ENCODE measurements around the gene KCTD20. TPM values are rescaled to one million over a fixed set of nuclear protein-coding genes. Genes with fewer than 3 reads are reported as not detected.

The KCTD20 gene
- total RNA-seq (2021; ENCODE audit: unreplicated experiment) (23.7 TPM), Bru-seq, nascent RNA (percentile 87 among the genes with signal in this experiment), BruChase-seq, experiment 1, labeled RNA remaining after a 6-hour chase (percentile 76 among the genes with signal in this experiment), BruChase-seq, experiment 2, labeled RNA remaining after a 2-hour chase (percentile 89 among the genes with signal in this experiment)
- polyA plus RNA-seq (2012), result 12.8 and 14.1 TPM in 2 replicates
- long read RNA-seq, full-length matches to known transcripts, result 30 of 55 reads
- long read RNA-seq, partial matches to known transcripts, result 8 of 55 reads
- long read RNA-seq, other reads (novel, unspliced or antisense), result 17 of 55 reads

DNA sequence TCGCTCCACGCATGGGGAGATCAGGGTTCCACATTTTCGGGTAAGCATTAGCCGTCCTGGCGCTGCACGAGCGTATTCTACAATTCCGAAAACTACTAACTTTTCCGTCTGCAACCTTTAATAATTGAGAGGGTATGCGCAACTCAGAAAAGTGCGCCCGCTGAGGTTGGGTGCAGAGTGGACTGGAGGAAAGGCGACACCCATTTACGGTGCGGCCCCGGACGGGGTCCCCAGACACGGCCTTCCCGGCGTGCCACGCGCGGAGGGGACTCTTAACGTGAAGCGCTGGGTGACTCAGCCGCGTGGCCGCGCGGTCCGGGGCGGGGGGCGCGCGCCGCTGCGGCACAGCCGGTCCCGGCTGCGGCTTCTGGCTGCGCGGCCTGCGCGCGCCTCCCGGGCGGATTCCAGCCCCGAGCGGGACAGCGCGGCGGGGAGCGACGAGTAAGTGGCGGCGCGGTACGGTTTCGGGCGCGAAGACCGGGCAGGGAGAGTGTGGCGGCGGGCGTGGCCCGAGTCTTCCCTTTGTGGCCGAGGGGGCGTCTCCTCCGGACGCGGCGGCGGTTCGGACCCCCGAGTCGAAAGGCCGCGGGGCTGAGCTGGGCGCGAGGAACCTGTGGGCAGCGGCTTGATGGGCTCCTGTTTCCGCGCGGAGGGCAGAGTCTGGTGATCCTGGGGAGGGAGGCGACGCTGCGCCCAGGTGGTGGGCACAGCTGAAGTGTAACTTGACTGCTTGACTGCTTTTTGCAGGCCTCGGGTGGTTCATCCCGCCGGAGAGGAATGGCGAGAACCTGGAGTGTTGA is at the start of gene KCTD20, which contains the start of gene PXT1:
Gene KCTD20 (plus strand): TSS at position 330 of the 800 bp plus-strand sequence. CDS start 27,098 bp downstream, outside the sequence.
Gene PXT1 (minus strand): TSS at position 184 of the 800 bp plus-strand sequence. CDS start 16,772 bp downstream, outside the sequence.
- ChIA-PET RAD21 (ENCODE audit: low non-redundant PET in 1 of 2, low total read pairs in 2 of 2, uncharacterized antibody in 2 of 2, unreplicated experiment in 2 of 2) (no interaction called here), POLR2A (interaction anchor here (1.4 to 1.6 kb wide), 2 partner anchors 20 to 236 kb away, joined by 5 read pairs; partner anchors contain the start of gene CDKN1A), CTCF (no interaction called here)
- Histone ChIP-seq H3K4me3 (replicated peaks in 1 of 2; ENCODE audit: low read depth in 1 of 2, low read length in 2 of 2) (peak within 1 kb of the TSS; percentile 76 to 84), H3K9me2 (ENCODE audit: insufficient read depth) (no peaks in the 10 kb centered on the region), H4K20me1 (ENCODE audit: insufficient read depth) (no peaks in the 10 kb centered on the region), H3K27ac (ENCODE audit: low read depth, low read length) (peak within 1 kb of the TSS; percentile 96), H3K27me3 (ENCODE audit: insufficient read depth, low read length) (no peaks in the 10 kb centered on the region), H3K79me2 (ENCODE audit: insufficient read depth, low read length) (peaks cover 49% of the 10 kb centered on the region), H2AFZ (ENCODE audit: low read depth, low read length, poor library complexity, severe bottlenecking) (no peak within 1 kb of the TSS), H3K4me1 (ENCODE audit: control insufficient read depth in 1 of 2, insufficient read depth in 2 of 2, low read length in 2 of 2) (peaks cover 19 to 32% of the 10 kb centered on the region in 2 experiments), H3K36me3 (ENCODE audit: control insufficient read depth in 1 of 2, insufficient read depth in 2 of 2, low read length in 2 of 2) (no peaks in the 10 kb centered on the region), H3K4me2 (ENCODE audit: low read length) (peak within 1 kb of the TSS; percentile 87), H3K9me3 (ENCODE audit: control insufficient read depth in 1 of 2, insufficient read depth in 1 of 2, low read depth in 1 of 2, low read length in 2 of 2) (no peaks in the 10 kb centered on the region), H3K9ac (ENCODE audit: low read length) (peak within 1 kb of the TSS; percentile 80)
- intact Hi-C loops (cut with micrococcal nuclease), result loop anchor here (5.0 kb wide), 1 partner anchor 149 kb away; the partner anchor contains the start of gene SRSF3
- DNase-seq (ENCODE audit: low read depth, low spot score) (peak; percentile 75), ATAC-seq (peak; percentile 79)
- BruUV-seq (replicated peaks), result no TSS peak
- TF ChIP-seq, protein P1, sequence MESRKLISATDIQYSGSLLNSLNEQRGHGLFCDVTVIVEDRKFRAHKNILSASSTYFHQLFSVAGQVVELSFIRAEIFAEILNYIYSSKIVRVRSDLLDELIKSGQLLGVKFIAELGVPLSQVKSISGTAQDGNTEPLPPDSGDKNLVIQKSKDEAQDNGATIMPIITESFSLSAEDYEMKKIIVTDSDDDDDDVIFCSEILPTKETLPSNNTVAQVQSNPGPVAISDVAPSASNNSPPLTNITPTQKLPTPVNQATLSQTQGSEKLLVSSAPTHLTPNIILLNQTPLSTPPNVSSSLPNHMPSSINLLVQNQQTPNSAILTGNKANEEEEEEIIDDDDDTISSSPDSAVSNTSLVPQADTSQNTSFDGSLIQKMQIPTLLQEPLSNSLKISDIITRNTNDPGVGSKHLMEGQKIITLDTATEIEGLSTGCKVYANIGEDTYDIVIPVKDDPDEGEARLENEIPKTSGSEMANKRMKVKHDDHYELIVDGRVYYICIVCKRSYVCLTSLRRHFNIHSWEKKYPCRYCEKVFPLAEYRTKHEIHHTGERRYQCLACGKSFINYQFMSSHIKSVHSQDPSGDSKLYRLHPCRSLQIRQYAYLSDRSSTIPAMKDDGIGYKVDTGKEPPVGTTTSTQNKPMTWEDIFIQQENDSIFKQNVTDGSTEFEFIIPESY (IDR thresholded peaks at IDR 0.05; ENCODE audit: extremely low read depth, insufficient replicate concordance, low read length), result no peak
- TF ChIP-seq JUND (IDR thresholded peaks at IDR 0.05) (peak; percentile 89), SIN3A (IDR thresholded peaks at IDR 0.05; ENCODE audit: low read depth) (peak; percentile 74), POLR2AphosphoS5 (IDR thresholded peaks at IDR 0.05; ENCODE audit: low read depth, low read length) (peak; percentile 91), EZH2phosphoT487 (IDR thresholded peaks at IDR 0.05; ENCODE audit: borderline replicate concordance) (no peak), TCF7L2 (IDR thresholded peaks at IDR 0.05; ENCODE audit: borderline replicate concordance, extremely low read depth, insufficient read depth, insufficient read length) (peak; percentile 45), YY1 (IDR thresholded peaks at IDR 0.05; ENCODE audit: extremely low read depth, insufficient replicate concordance, low read depth, low read length) (peak; percentile 77), RAD21 (IDR thresholded peaks at IDR 0.05; ENCODE audit: low read depth) (no peak), ZNF274 (IDR thresholded peaks at IDR 0.05; ENCODE audit: low read depth, low read length) (no peak), POLR2A (IDR thresholded peaks at IDR 0.05; ENCODE audit: borderline replicate concordance, extremely low read depth, insufficient read depth, insufficient read length) (peak; percentile 57), CBX3 (IDR thresholded peaks at IDR 0.05; ENCODE audit: low read depth) (no peak), EGR1 (IDR thresholded peaks at IDR 0.05; ENCODE audit: low read depth) (no peak), CEBPB (IDR thresholded peaks at IDR 0.05; ENCODE audit: low read depth) (no peak), ELF1 (IDR thresholded peaks at IDR 0.05; ENCODE audit: borderline replicate concordance, low read depth) (no peak), SP1 (IDR thresholded peaks at IDR 0.05; ENCODE audit: low read depth) (peak; percentile 70), EZH2 (IDR thresholded peaks at IDR 0.05) (no peak), ZFX (IDR thresholded peaks at IDR 0.05) (peak; percentile 88), SRF (IDR thresholded peaks at IDR 0.05; ENCODE audit: low read depth) (peak; percentile 81)
- TF ChIP-seq, protein P2, sequence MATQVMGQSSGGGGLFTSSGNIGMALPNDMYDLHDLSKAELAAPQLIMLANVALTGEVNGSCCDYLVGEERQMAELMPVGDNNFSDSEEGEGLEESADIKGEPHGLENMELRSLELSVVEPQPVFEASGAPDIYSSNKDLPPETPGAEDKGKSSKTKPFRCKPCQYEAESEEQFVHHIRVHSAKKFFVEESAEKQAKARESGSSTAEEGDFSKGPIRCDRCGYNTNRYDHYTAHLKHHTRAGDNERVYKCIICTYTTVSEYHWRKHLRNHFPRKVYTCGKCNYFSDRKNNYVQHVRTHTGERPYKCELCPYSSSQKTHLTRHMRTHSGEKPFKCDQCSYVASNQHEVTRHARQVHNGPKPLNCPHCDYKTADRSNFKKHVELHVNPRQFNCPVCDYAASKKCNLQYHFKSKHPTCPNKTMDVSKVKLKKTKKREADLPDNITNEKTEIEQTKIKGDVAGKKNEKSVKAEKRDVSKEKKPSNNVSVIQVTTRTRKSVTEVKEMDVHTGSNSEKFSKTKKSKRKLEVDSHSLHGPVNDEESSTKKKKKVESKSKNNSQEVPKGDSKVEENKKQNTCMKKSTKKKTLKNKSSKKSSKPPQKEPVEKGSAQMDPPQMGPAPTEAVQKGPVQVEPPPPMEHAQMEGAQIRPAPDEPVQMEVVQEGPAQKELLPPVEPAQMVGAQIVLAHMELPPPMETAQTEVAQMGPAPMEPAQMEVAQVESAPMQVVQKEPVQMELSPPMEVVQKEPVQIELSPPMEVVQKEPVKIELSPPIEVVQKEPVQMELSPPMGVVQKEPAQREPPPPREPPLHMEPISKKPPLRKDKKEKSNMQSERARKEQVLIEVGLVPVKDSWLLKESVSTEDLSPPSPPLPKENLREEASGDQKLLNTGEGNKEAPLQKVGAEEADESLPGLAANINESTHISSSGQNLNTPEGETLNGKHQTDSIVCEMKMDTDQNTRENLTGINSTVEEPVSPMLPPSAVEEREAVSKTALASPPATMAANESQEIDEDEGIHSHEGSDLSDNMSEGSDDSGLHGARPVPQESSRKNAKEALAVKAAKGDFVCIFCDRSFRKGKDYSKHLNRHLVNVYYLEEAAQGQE (IDR thresholded peaks at IDR 0.05; ENCODE audit: low read depth), result no peak
- TF ChIP-seq, protein P3, sequence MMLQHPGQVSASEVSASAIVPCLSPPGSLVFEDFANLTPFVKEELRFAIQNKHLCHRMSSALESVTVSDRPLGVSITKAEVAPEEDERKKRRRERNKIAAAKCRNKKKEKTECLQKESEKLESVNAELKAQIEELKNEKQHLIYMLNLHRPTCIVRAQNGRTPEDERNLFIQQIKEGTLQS (IDR thresholded peaks at IDR 0.05), result no peak
- TF ChIP-seq, protein P4, sequence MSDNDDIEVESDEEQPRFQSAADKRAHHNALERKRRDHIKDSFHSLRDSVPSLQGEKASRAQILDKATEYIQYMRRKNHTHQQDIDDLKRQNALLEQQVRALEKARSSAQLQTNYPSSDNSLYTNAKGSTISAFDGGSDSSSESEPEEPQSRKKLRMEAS (IDR thresholded peaks at IDR 0.05), result peak; percentile 88

Measured in HCT116 (cell line).